GM18867 (cell line): ENCODE data around the gene DNAJC12.
"Not testable (repeated sequence)": the region's sequence is repeated elsewhere in the genome, so short reads cannot be mapped to it uniquely, and the experiment has no call there.

Experiments
- ATAC-seq: cut with Tn5 transposase; IDR thresholded peaks from one replicate; pipeline ENCODE4 v1.9.1; 2021; ENCODE audit warnings: mild to moderate bottlenecking, moderate library complexity; ENCODE audit not compliant: unreplicated experiment

The DNAJC12 gene

DNA sequence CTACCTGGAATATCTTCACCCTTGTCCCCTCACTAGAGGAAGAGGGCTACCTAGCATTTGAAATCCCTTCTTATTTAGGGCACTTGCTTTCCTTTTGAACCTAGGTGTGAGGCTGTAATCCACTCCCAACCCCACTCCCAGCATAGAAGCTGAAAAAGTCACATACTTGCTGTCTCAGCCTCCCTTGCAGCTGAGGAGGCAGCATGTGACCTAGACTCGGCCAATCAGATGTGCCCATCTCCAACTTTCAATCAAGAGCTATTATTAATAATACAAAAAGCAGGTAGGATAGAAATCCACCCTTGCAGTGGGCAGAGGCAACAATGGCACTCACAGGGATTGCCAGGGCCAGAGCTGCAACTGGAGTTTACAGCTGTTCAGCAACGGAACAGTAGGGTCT is 70.7 kb downstream of the DNAJC12 start:
- ATAC-seq, result no peak

DNA sequence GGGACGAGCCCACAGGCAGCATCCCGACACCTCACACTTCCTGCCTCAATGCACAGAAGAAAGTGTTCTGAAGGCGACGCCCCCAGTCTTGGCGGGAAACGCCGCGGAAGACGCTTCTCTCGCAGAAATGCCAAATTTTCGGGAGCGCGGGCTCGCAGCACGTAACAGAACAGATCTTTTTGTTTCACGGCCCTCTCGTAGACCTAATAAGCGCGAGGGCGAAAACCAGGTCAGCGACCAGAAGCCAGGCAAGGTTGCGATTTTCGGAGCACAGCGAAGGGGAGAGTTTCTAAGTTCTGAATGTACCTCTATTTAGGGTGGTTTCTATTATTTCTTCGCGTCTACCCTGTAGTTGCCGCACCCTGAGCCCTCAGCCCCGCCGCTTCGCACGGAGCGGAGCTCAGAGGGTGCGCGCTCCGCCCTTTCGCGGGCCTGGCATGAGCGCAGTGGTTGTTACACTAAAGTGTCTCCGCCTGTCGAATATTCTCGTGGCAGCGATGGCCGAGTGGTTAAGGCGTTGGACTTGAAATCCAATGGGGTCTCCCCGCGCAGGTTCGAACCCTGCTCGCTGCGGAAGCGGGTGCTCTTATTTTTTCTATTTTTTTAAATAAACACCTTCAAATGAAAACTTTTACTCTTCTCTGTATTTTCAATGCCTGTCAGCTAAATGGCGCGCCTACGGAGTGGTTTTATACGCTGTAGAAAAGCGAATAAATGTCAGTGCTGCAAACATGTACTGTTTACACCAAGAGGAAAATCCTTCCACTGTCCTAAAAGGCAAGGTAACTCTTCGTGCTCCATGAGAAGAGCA is 73.8 kb downstream of the DNAJC12 start:
- ATAC-seq, result peak; percentile 83

DNA sequence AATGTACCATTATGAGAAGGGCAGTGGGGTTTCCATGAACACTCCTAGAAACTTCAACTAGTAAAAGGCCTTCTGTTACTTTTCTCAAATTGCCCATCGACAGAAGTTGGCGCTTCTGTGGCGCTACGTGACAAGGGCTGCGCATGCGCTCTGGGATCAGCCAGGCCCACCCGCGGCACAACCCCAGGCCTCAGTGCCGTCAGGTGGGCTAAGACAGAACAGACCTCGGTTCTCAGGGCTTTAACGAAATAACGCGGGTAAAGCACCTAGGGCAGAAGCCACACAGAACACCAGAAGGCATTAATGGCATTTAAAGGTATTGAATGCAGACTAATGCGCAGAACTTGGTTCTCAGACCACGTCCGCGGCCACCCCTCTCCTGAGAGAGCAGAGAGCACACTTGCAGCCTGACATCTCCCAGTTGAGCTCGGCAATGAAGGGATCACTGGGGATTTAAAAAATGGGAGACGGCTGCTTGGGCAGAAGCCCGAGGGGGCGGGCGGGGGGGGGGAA is 74.4 kb downstream of the DNAJC12 start:
- ATAC-seq, result peak; percentile 28

DNA sequence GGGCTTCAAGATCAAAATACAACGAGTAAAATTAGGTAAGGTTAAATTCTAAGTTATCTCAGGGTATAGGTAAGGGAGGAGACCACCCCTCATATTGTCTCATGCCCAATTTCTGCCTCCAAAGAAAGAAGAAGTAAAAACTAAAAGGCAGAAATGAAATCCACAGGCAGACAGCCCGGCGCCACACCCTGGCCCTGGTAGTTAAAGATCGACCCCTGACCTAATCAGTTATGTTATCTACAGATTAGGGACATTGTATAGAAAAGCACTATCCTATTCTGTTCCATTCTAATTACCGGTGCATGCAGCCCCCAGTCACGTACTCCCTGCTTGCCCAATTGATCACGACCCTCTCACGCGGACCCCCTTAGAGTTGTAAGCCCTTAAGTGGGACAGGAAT is 75.4 kb downstream of the DNAJC12 start:
- not testable (repeated sequence) for ATAC-seq

DNA sequence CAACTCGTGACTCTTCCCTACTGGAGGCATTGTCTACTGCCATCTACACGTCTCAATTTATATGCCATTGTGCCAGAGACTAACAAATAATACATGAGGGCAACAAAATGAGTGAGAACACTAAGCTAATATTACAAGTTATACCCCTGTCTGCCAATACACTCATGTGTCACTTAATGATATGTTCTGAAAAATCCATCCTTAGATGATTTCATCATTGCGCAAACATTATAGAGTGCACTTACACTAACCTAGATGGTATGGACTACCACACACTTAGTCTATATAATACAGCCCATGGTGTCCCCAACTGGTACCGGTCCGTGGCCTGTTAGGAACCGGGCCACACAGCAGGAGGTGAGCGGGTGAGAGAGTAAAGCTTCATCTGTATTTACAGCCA is 77.7 kb downstream of the DNAJC12 start:
- ATAC-seq, result no peak
